Naive B cell (primary cell): ENCODE data around the gene NRG3. TPM values are rescaled to one million over a fixed set of nuclear protein-coding genes. Genes with fewer than 3 reads are reported as not detected.

Experiments
- ATAC-seq, 2 donors: fragments of 150-1000 bp; cut with Tn5 transposase; 2 replicates each; pipeline ENCODE4 v1.10.0; 2021; ENCODE audit warnings: low read depth in 2 of 2, mild to moderate bottlenecking in 2 of 2, moderate library complexity in 2 of 2
- DNase-seq: peaks from one replicate; pipeline ENCODE4 v3.0.0; 2022
- H3K27ac Mint-ChIP-seq, 6 donors: one replicate each; pipeline ENCODE4 v1.8.0; 2020 to 2022; ENCODE audit warnings: mild to moderate bottlenecking in 6 of 6, mixed read lengths in 6 of 6, moderate library complexity in 5 of 6, inconsistent platforms in 2 of 6
- H3K27me3 Mint-ChIP-seq, 3 donors: one replicate each; pipeline ENCODE4 v1.8.0; 2021 to 2022; ENCODE audit warnings: mixed read lengths in 3 of 3, mild to moderate bottlenecking in 1 of 3
- H3K36me3 Mint-ChIP-seq, 2 donors: one replicate each; pipeline ENCODE4 v1.8.0; 2020 to 2022; ENCODE audit warnings: mixed read lengths in 2 of 2, inconsistent platforms in 1 of 2, mild to moderate bottlenecking in 1 of 2
- H3K4me1 Mint-ChIP-seq, 3 donors: one replicate each; pipeline ENCODE4 v1.8.0; 2020 to 2022; ENCODE audit warnings: mixed read lengths in 3 of 3, inconsistent platforms in 1 of 3, mild to moderate bottlenecking in 1 of 3, moderate library complexity in 1 of 3
- H3K4me3 Mint-ChIP-seq, 8 donors: one replicate each; pipeline ENCODE4 v1.8.0; 2020 to 2022; ENCODE audit warnings: mild to moderate bottlenecking in 8 of 8, mixed read lengths in 8 of 8, moderate library complexity in 8 of 8, inconsistent platforms in 2 of 8
- H3K9me3 Mint-ChIP-seq, 7 donors: one replicate each; pipeline ENCODE4 v1.8.0; 2020 to 2022; ENCODE audit warnings: mixed read lengths in 7 of 7, mild to moderate bottlenecking in 5 of 7, inconsistent platforms in 2 of 7, moderate library complexity in 1 of 7
- polyA plus RNA-seq, 6 donors: library from polyadenylated mRNA; unstranded; fragments of 300-500 nt; fragmentation: Illumina TruSeq; gene quantifications; one replicate each; pipeline ENCODE4 v1.2.3, GENCODE V29; 2021; ENCODE audit warnings: low read depth in 6 of 6

The NRG3 gene
- polyA plus RNA-seq, 6 donors from 2014 or later = not detected

- no peak overlapping the region for H3K4me3 Mint-ChIP-seq
- no peak overlapping the region for H3K27ac Mint-ChIP-seq
- no peaks in the 10 kb centered on the region for H3K4me1 Mint-ChIP-seq
- DNase-seq (no peak), ATAC-seq (no peak)
- H3K9me3 Mint-ChIP-seq = peaks cover 2 to 17% (median 6%) of the 10 kb centered on the region in 7 donors
- no peaks in the 10 kb centered on the region for H3K36me3 Mint-ChIP-seq
- H3K27me3 Mint-ChIP-seq = no peaks in the 10 kb centered on the region
These were observed 359.2 kb downstream of the NRG3 start for GRCh38 chr10:82234173-82234572.

- Mint-ChIP-seq H3K36me3 (no peaks in the 10 kb centered on the region), H3K27ac (no peak overlapping the region)
These were observed 361.2 kb downstream of the NRG3 start for GRCh38 chr10:82236084-82236731.

GRCh38 chr10:82238291-82238690 lies 363.3 kb downstream of the NRG3 start:
- H3K9me3 Mint-ChIP-seq = peaks cover 3 to 12% (median 6%) of the 10 kb centered on the region in 7 donors
- no peak for ATAC-seq
- H3K4me3 Mint-ChIP-seq = no peak overlapping the region
- H3K36me3 Mint-ChIP-seq = no peaks in the 10 kb centered on the region
- no peaks in the 10 kb centered on the region for H3K4me1 Mint-ChIP-seq
- no peaks in the 10 kb centered on the region for H3K27me3 Mint-ChIP-seq
- DNase-seq = no peak
- H3K27ac Mint-ChIP-seq = no peak overlapping the region

More at GRCh38 chr10:82236084-82236731, 361.2 kb downstream of the NRG3 start:
- H3K4me3 Mint-ChIP-seq = no peak overlapping the region
- peaks cover 2 to 16% (median 6%) of the 10 kb centered on the region in 7 donors for H3K9me3 Mint-ChIP-seq
- ATAC-seq = no peak
- H3K27me3 Mint-ChIP-seq = no peaks in the 10 kb centered on the region
- no peaks in the 10 kb centered on the region for H3K4me1 Mint-ChIP-seq
- no peak for DNase-seq

- ATAC-seq (no peak), DNase-seq (no peak)
- Mint-ChIP-seq H3K4me3 (no peak overlapping the region), H3K27me3 (no peaks in the 10 kb centered on the region), H3K27ac (no peak overlapping the region), H3K36me3 (no peaks in the 10 kb centered on the region), H3K9me3 (peaks cover 0 to 8% (median 2%) of the 10 kb centered on the region in 7 donors), H3K4me1 (no peaks in the 10 kb centered on the region)
These were observed 365.4 kb downstream of the NRG3 start for GRCh38 chr10:82240408-82240807.

GRCh38 chr10:82242778-82243177 lies 367.8 kb downstream of the NRG3 start:
- Mint-ChIP-seq H3K27ac (no peak overlapping the region), H3K4me1 (no peaks in the 10 kb centered on the region), H3K27me3 (no peaks in the 10 kb centered on the region), H3K36me3 (no peaks in the 10 kb centered on the region), H3K4me3 (no peak overlapping the region), H3K9me3 (peaks cover 0 to 2% (median 0%) of the 10 kb centered on the region in 7 donors)
- DNase-seq (no peak), ATAC-seq (no peak)

- H3K4me3 Mint-ChIP-seq = no peak overlapping the region
- no peaks in the 10 kb centered on the region for H3K4me1 Mint-ChIP-seq
- no peak for ATAC-seq
- no peaks in the 10 kb centered on the region for H3K36me3 Mint-ChIP-seq
- no peak for DNase-seq
- H3K9me3 Mint-ChIP-seq = peaks cover 0 to 6% (median 0%) of the 10 kb centered on the region in 7 donors
- H3K27ac Mint-ChIP-seq = no peak overlapping the region
- no peaks in the 10 kb centered on the region for H3K27me3 Mint-ChIP-seq
These were observed 370.2 kb downstream of the NRG3 start for GRCh38 chr10:82245157-82245556.

GRCh38 chr10:82245906-82246560 lies 371.0 kb downstream of the NRG3 start:
- no peak for ATAC-seq
- H3K4me1 Mint-ChIP-seq = no peaks in the 10 kb centered on the region
- no peak overlapping the region for H3K4me3 Mint-ChIP-seq

GRCh38 chr10:82249141-82249540 lies 374.1 kb downstream of the NRG3 start:
- H3K9me3 Mint-ChIP-seq = peaks cover 0 to 11% (median 2%) of the 10 kb centered on the region in 7 donors

More at GRCh38 chr10:82245906-82246560, 371.0 kb downstream of the NRG3 start:
- Mint-ChIP-seq H3K27me3 (no peaks in the 10 kb centered on the region), H3K36me3 (no peaks in the 10 kb centered on the region), H3K27ac (no peak overlapping the region), H3K9me3 (peaks cover 0 to 6% (median under 1%) of the 10 kb centered on the region in 7 donors)
- no peak for DNase-seq

GRCh38 chr10:82251222-82251906 lies 376.4 kb downstream of the NRG3 start:
- H3K4me1 Mint-ChIP-seq = no peaks in the 10 kb centered on the region
- H3K27ac Mint-ChIP-seq = no peak overlapping the region
- H3K4me3 Mint-ChIP-seq = no peak overlapping the region
- H3K27me3 Mint-ChIP-seq = no peaks in the 10 kb centered on the region
- ATAC-seq (no peak), DNase-seq (no peak)
- peaks cover 0 to 14% (median 2%) of the 10 kb centered on the region in 7 donors for H3K9me3 Mint-ChIP-seq
- H3K36me3 Mint-ChIP-seq = no peaks in the 10 kb centered on the region

More at GRCh38 chr10:82249141-82249540, 374.1 kb downstream of the NRG3 start:
- H3K4me3 Mint-ChIP-seq = no peak overlapping the region
- H3K27ac Mint-ChIP-seq = no peak overlapping the region
- no peaks in the 10 kb centered on the region for H3K4me1 Mint-ChIP-seq
- DNase-seq (no peak), ATAC-seq (no peak)
- H3K36me3 Mint-ChIP-seq = no peaks in the 10 kb centered on the region
- H3K27me3 Mint-ChIP-seq = no peaks in the 10 kb centered on the region

GRCh38 chr10:82252081-82252480 lies 377.1 kb downstream of the NRG3 start:
- ATAC-seq = no peak
- H3K9me3 Mint-ChIP-seq = peaks cover 0 to 17% (median 3%) of the 10 kb centered on the region in 7 donors
- no peaks in the 10 kb centered on the region for H3K4me1 Mint-ChIP-seq
- H3K27me3 Mint-ChIP-seq = no peaks in the 10 kb centered on the region
- no peak for DNase-seq
- H3K4me3 Mint-ChIP-seq = no peak overlapping the region
- H3K27ac Mint-ChIP-seq = no peak overlapping the region
- H3K36me3 Mint-ChIP-seq = no peaks in the 10 kb centered on the region

- Mint-ChIP-seq H3K36me3 (no peaks in the 10 kb centered on the region), H3K4me3 (no peak overlapping the region), H3K27ac (no peak overlapping the region), H3K4me1 (no peaks in the 10 kb centered on the region), H3K27me3 (no peaks in the 10 kb centered on the region), H3K9me3 (peaks cover 0 to 17% (median 0%) of the 10 kb centered on the region in 7 donors)
- ATAC-seq (no peak), DNase-seq (no peak)
These were observed 379.2 kb downstream of the NRG3 start for GRCh38 chr10:82254237-82254636.

GRCh38 chr10:82256275-82256674 lies 381.3 kb downstream of the NRG3 start:
- Mint-ChIP-seq H3K27ac (no peak overlapping the region), H3K27me3 (peaks cover 0 to 3% (median 0%) of the 10 kb centered on the region in 3 donors), H3K9me3 (peaks cover 0 to 19% (median 3%) of the 10 kb centered on the region in 7 donors), H3K4me3 (no peak overlapping the region), H3K36me3 (no peaks in the 10 kb centered on the region), H3K4me1 (no peaks in the 10 kb centered on the region)
- DNase-seq = no peak
- no peak for ATAC-seq

- no peaks in the 10 kb centered on the region for H3K36me3 Mint-ChIP-seq
- ATAC-seq (no peak), DNase-seq (no peak)
These were observed 391.4 kb downstream of the NRG3 start for GRCh38 chr10:82266438-82266837.

GRCh38 chr10:82267014-82267413 lies 392.0 kb downstream of the NRG3 start:
- no peak for DNase-seq
- no peak for ATAC-seq
- no peaks in the 10 kb centered on the region for H3K36me3 Mint-ChIP-seq
- H3K4me3 Mint-ChIP-seq = no peak overlapping the region
- H3K27me3 Mint-ChIP-seq = no peaks in the 10 kb centered on the region
- H3K9me3 Mint-ChIP-seq = peaks cover 0 to 20% (median 4%) of the 10 kb centered on the region in 7 donors
- no peak overlapping the region for H3K27ac Mint-ChIP-seq
- H3K4me1 Mint-ChIP-seq = no peaks in the 10 kb centered on the region

More at GRCh38 chr10:82266438-82266837, 391.4 kb downstream of the NRG3 start:
- Mint-ChIP-seq H3K27me3 (no peaks in the 10 kb centered on the region), H3K4me1 (no peaks in the 10 kb centered on the region), H3K9me3 (peaks cover 0 to 20% (median 4%) of the 10 kb centered on the region in 7 donors), H3K4me3 (no peak overlapping the region), H3K27ac (no peak overlapping the region)
